ENCODE data around the gene UGT1A9. TPM values are rescaled to one million over a fixed set of nuclear protein-coding genes. Genes with fewer than 3 reads are reported as not detected.
"Not testable (repeated sequence)": the region's sequence is repeated elsewhere in the genome, so short reads cannot be mapped to it uniquely, and the experiment has no call there.

Gene UGT1A9
- total RNA-seq, 1 donor from 2014 or later: not detected

DNA sequence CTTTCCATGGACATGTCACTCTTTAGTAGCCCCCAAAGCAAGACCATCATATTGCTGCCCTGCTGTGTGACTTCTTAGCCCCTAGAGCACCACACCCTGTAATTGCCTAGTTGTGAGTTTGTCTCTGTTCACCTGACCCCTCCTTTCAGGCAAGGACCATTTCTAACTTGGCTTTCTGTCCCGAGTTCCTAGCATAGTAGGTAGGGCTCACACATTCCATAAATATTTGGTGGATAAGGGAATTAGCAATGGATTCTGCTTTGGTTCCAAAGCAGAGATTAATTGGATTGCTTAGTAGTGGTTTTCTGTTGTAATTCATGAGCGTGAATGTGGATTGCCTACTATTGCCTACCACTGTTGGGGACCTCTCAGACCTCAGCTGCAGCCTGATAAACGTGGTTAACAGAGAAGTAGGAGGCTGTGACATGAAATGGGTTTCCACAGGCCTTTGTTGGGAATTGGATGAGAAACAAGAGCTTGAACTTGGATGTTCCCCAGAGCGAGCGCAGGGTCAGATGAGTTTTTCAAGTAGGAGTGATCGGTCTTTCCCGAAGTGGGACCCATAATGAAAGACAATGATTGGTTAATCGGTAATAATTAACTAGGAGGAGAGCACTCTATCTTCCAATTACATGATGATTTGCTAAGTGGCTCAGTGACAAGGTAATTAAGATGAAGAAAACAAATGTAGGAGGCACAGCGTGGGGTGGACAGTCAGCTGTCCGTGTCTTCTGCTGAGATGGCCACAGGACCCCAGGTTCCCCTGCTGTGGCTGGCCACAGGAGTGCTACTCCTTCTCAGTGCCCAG lies 75.0 kb downstream of the UGT1A9 start:
- H3K9ac ChIP-seq: no peak overlapping the region
- Mint-ChIP-seq H3K4me1 (peaks cover 5% of the 10 kb centered on the region), H3K27ac (peak overlapping the region; percentile 94), H3K27me3 (ENCODE audit: insufficient read depth, low read depth) (peaks cover 4% of the 10 kb centered on the region), H3K4me3 (no peak overlapping the region), H3K9me3 (peaks cover 25% of the 10 kb centered on the region), H3K36me3 (peaks cover 1% of the 10 kb centered on the region)
- H3K27me3 ChIP-seq: no peaks in the 10 kb centered on the region
- no peak overlapping the region for H3K4me2 ChIP-seq
- no peak overlapping the region for H3K27ac ChIP-seq
- no peaks in the 10 kb centered on the region for H3K9me3 ChIP-seq (ENCODE audit: low read depth)
- no peak overlapping the region for H3K4me3 ChIP-seq
- H4K20me1 ChIP-seq (ENCODE audit: low read depth): no peaks in the 10 kb centered on the region
- no peak overlapping the region for H2AFZ ChIP-seq (replicated peaks)
- H3K36me3 ChIP-seq: no peaks in the 10 kb centered on the region
- H3F3A ChIP-seq (ENCODE audit: low read depth): no peaks in the 10 kb centered on the region
- no peaks in the 10 kb centered on the region for H3K79me2 ChIP-seq (ENCODE audit: low read depth)
- no peak for TF ChIP-seq EZH2phosphoT487 (IDR thresholded peaks at IDR 0.05)
- no peak for TF ChIP-seq EZH2 (IDR thresholded peaks at IDR 0.05)
- TF ChIP-seq, protein P1, sequence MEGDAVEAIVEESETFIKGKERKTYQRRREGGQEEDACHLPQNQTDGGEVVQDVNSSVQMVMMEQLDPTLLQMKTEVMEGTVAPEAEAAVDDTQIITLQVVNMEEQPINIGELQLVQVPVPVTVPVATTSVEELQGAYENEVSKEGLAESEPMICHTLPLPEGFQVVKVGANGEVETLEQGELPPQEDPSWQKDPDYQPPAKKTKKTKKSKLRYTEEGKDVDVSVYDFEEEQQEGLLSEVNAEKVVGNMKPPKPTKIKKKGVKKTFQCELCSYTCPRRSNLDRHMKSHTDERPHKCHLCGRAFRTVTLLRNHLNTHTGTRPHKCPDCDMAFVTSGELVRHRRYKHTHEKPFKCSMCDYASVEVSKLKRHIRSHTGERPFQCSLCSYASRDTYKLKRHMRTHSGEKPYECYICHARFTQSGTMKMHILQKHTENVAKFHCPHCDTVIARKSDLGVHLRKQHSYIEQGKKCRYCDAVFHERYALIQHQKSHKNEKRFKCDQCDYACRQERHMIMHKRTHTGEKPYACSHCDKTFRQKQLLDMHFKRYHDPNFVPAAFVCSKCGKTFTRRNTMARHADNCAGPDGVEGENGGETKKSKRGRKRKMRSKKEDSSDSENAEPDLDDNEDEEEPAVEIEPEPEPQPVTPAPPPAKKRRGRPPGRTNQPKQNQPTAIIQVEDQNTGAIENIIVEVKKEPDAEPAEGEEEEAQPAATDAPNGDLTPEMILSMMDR (IDR thresholded peaks at IDR 0.05): no peak
- no peak for DNase-seq (ENCODE audit: low spot score)
- H3K4me1 ChIP-seq: no peaks in the 10 kb centered on the region

DNA sequence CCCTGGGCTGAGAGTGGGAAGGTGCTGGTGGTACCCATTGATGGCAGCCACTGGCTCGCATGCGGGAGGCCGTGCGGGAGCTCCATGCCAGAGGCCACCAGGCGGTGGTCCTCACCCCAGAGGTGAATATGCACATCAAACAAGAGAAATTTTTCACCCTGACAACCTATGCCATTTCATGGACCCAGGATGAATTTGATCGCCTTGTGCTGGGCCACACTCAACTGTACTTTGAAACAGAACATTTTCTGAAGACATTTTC lies 75.5 kb downstream of the UGT1A9 start:
- H3F3A ChIP-seq (ENCODE audit: low read depth): no peaks in the 10 kb centered on the region
- H3K27ac Mint-ChIP-seq: no peak overlapping the region
- DNase-seq (ENCODE audit: low spot score): no peak
- no peak overlapping the region for H3K9ac ChIP-seq
- H4K20me1 ChIP-seq (ENCODE audit: low read depth): no peaks in the 10 kb centered on the region
- H3K27me3 ChIP-seq: no peaks in the 10 kb centered on the region
- no peak overlapping the region for H2AFZ ChIP-seq (replicated peaks)
- no peaks in the 10 kb centered on the region for H3K36me3 ChIP-seq
- peaks cover 4% of the 10 kb centered on the region for H3K27me3 Mint-ChIP-seq (ENCODE audit: insufficient read depth, low read depth)
- no peak overlapping the region for H3K4me2 ChIP-seq
- no peak overlapping the region for H3K4me3 Mint-ChIP-seq
- no peak overlapping the region for H3K4me3 ChIP-seq
- no peaks in the 10 kb centered on the region for H3K9me3 ChIP-seq (ENCODE audit: low read depth)
- peaks cover 28% of the 10 kb centered on the region for H3K9me3 Mint-ChIP-seq
- H3K4me1 Mint-ChIP-seq: peaks cover 5% of the 10 kb centered on the region
- H3K4me1 ChIP-seq: no peaks in the 10 kb centered on the region
- H3K36me3 Mint-ChIP-seq: peaks cover 1% of the 10 kb centered on the region
- TF ChIP-seq, protein P1 (IDR thresholded peaks at IDR 0.05): no peak
- H3K79me2 ChIP-seq (ENCODE audit: low read depth): no peaks in the 10 kb centered on the region
- H3K27ac ChIP-seq: no peak overlapping the region

DNA sequence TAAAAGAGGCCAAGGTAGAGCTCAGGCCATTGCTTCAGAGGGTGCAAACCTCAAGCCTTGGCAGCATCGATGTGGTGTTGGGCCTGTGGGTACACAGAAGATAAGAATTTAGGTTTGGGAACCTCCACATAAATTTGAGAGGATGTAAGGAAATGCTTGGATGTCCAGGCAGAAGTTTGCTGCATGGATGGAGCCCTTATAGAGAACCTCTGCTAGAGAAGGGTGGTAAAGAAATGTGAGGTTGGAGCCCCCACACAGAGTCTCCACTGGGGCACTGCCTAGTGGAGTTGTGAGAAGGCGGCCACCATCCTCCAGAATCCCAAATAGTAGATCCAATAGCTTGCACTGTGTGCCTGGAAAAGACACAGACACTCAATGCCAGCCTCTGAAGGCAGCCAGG lies 79.0 kb downstream of the UGT1A9 start:
- H3K27ac Mint-ChIP-seq; DNase-seq (ENCODE audit: low spot score); H3F3A ChIP-seq (ENCODE audit: low read depth); H3K4me1 Mint-ChIP-seq; H3K4me3 Mint-ChIP-seq; H3K4me3 ChIP-seq; H3K4me1 ChIP-seq; H3K36me3 Mint-ChIP-seq; H3K27me3 Mint-ChIP-seq (ENCODE audit: insufficient read depth, low read depth); H2AFZ ChIP-seq (replicated peaks); H3K27ac ChIP-seq; H3K4me2 ChIP-seq; H3K9me3 ChIP-seq (ENCODE audit: low read depth); H3K27me3 ChIP-seq; H3K79me2 ChIP-seq (ENCODE audit: low read depth); H4K20me1 ChIP-seq (ENCODE audit: low read depth); H3K36me3 ChIP-seq; H3K9ac ChIP-seq: not testable (repeated sequence)
- peaks cover 36% of the 10 kb centered on the region for H3K9me3 Mint-ChIP-seq

DNA sequence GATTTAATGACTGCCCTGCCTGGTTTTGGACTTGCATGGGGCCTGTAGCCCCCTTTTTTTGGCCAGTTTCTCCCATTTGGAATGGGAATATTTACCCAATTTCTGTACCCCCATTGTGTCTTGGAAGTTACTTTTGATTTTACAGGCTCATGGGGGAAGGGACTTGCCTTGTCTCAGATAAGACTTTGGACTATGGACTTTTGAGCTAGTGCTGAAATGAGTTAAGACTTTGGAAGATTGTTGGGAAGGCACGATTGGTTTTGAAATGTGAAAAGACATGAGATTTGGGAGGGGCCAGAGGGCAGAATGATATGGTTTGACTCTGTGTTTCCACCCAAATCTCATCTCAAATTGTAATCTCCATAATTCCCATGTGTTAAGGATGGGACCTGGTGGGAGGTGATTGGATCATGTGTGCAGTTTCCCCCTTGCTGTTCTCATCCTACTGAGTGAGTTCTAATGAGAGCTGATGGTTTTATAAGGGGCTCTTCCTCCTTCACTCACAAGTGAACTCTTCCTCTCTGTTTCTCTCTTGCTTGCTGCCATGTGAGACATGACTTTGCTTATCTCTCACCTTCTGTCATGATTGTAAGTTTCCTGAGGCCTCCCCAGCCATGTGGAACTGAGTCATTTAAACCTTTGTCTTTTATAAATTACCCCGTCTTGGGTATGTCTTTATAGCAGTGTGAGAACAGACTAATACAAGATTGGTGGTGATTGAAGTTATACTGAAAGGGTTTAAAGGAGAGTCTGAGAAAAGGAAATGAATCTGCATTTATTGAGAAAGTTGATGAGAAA lies 79.7 kb downstream of the UGT1A9 start:
- H3K4me1 Mint-ChIP-seq; H3K4me1 ChIP-seq; H3K27ac ChIP-seq; H3K36me3 ChIP-seq; H3K4me3 Mint-ChIP-seq; H3K79me2 ChIP-seq (ENCODE audit: low read depth); H3K4me2 ChIP-seq; H3K4me3 ChIP-seq; DNase-seq (ENCODE audit: low spot score); H3K9ac ChIP-seq; H3K36me3 Mint-ChIP-seq; H3K27me3 Mint-ChIP-seq (ENCODE audit: insufficient read depth, low read depth); H4K20me1 ChIP-seq (ENCODE audit: low read depth); H3K27me3 ChIP-seq; H3K9me3 ChIP-seq (ENCODE audit: low read depth); H2AFZ ChIP-seq (replicated peaks); H3K27ac Mint-ChIP-seq; H3F3A ChIP-seq (ENCODE audit: low read depth): not testable (repeated sequence)
- H3K9me3 Mint-ChIP-seq: peaks cover 36% of the 10 kb centered on the region
